ENCODE data around the gene EN2.

The EN2 gene

GRCh38 chr7:155458111-155458877 lies at the start of gene EN2:
EN2 (plus strand) TSS chr7:155458129; CDS start chr7:155458378, 249 bp downstream.
- Mint-ChIP-seq H3K27ac (no peak within 1 kb of the TSS), H3K4me3 (peak within 1 kb of the TSS; percentile 70), H3K4me1 (ENCODE audit: low read depth) (peaks cover 25% of the 10 kb centered on the region), H3K36me3 (no peaks in the 10 kb centered on the region), H3K27me3 (peaks cover 29% of the 10 kb centered on the region), H3K9me3 (ENCODE audit: low read depth) (no peaks in the 10 kb centered on the region)

- Mint-ChIP-seq H3K27me3 (peaks cover 21% of the 10 kb centered on the region), H3K36me3 (no peaks in the 10 kb centered on the region), H3K27ac (no peak overlapping the region), H3K4me1 (ENCODE audit: low read depth) (peaks cover 32% of the 10 kb centered on the region), H3K9me3 (ENCODE audit: low read depth) (no peaks in the 10 kb centered on the region), H3K4me3 (no peak overlapping the region)
Observed at GRCh38 chr7:155408651-155409586, 49.0 kb upstream of the EN2 start.

GRCh38 chr7:155409980-155410379 lies 47.9 kb upstream of the EN2 start:
- Mint-ChIP-seq H3K4me3 (no peak overlapping the region), H3K36me3 (no peaks in the 10 kb centered on the region), H3K9me3 (ENCODE audit: low read depth) (no peaks in the 10 kb centered on the region), H3K27me3 (peaks cover 21% of the 10 kb centered on the region), H3K27ac (no peak overlapping the region), H3K4me1 (ENCODE audit: low read depth) (peaks cover 30% of the 10 kb centered on the region)

GRCh38 chr7:155410431-155410830 lies 47.5 kb upstream of the EN2 start:
- no peaks in the 10 kb centered on the region for H3K9me3 Mint-ChIP-seq (ENCODE audit: low read depth)
- H3K27me3 Mint-ChIP-seq, result peaks cover 20% of the 10 kb centered on the region
- no peaks in the 10 kb centered on the region for H3K36me3 Mint-ChIP-seq
- no peak overlapping the region for H3K27ac Mint-ChIP-seq
- peaks cover 28% of the 10 kb centered on the region for H3K4me1 Mint-ChIP-seq (ENCODE audit: low read depth)
- no peak overlapping the region for H3K4me3 Mint-ChIP-seq

GRCh38 chr7:155411718-155412415 lies 46.1 kb upstream of the EN2 start:
- H3K27me3 Mint-ChIP-seq, result peaks cover 15% of the 10 kb centered on the region
- no peak overlapping the region for H3K27ac Mint-ChIP-seq
- no peaks in the 10 kb centered on the region for H3K36me3 Mint-ChIP-seq
- peaks cover 20% of the 10 kb centered on the region for H3K4me1 Mint-ChIP-seq (ENCODE audit: low read depth)
- no peaks in the 10 kb centered on the region for H3K9me3 Mint-ChIP-seq (ENCODE audit: low read depth)
- H3K4me3 Mint-ChIP-seq, result no peak overlapping the region

GRCh38 chr7:155412416-155413253 lies 45.3 kb upstream of the EN2 start:
- Mint-ChIP-seq H3K36me3 (no peaks in the 10 kb centered on the region), H3K9me3 (ENCODE audit: low read depth) (no peaks in the 10 kb centered on the region), H3K4me3 (no peak overlapping the region), H3K4me1 (ENCODE audit: low read depth) (peaks cover 20% of the 10 kb centered on the region), H3K27me3 (peaks cover 15% of the 10 kb centered on the region), H3K27ac (no peak overlapping the region)

- Mint-ChIP-seq H3K27me3 (peaks cover 9% of the 10 kb centered on the region), H3K9me3 (ENCODE audit: low read depth) (no peaks in the 10 kb centered on the region), H3K4me1 (ENCODE audit: low read depth) (peaks cover 14% of the 10 kb centered on the region), H3K4me3 (no peak overlapping the region), H3K27ac (no peak overlapping the region), H3K36me3 (no peaks in the 10 kb centered on the region)
Observed at GRCh38 chr7:155414547-155415492, 43.1 kb upstream of the EN2 start.

- Mint-ChIP-seq H3K9me3 (ENCODE audit: low read depth) (no peaks in the 10 kb centered on the region), H3K4me1 (ENCODE audit: low read depth) (no peaks in the 10 kb centered on the region), H3K27me3 (peaks cover 3% of the 10 kb centered on the region), H3K4me3 (no peak overlapping the region), H3K36me3 (no peaks in the 10 kb centered on the region), H3K27ac (no peak overlapping the region)
Observed at GRCh38 chr7:155416646-155417380, 41.1 kb upstream of the EN2 start.

GRCh38 chr7:155418304-155418703 lies 39.6 kb upstream of the EN2 start:
- Mint-ChIP-seq H3K4me3 (no peak overlapping the region), H3K27me3 (no peaks in the 10 kb centered on the region), H3K36me3 (no peaks in the 10 kb centered on the region), H3K9me3 (ENCODE audit: low read depth) (no peaks in the 10 kb centered on the region), H3K27ac (no peak overlapping the region), H3K4me1 (ENCODE audit: low read depth) (no peaks in the 10 kb centered on the region)

GRCh38 chr7:155418941-155419755 lies 38.8 kb upstream of the EN2 start:
- H3K4me3 Mint-ChIP-seq, result no peak overlapping the region
- no peak overlapping the region for H3K27ac Mint-ChIP-seq

GRCh38 chr7:155420116-155420515 lies 37.8 kb upstream of the EN2 start:
- Mint-ChIP-seq H3K4me1 (ENCODE audit: low read depth) (no peaks in the 10 kb centered on the region), H3K27me3 (peaks cover 1% of the 10 kb centered on the region), H3K36me3 (no peaks in the 10 kb centered on the region), H3K27ac (no peak overlapping the region), H3K4me3 (no peak overlapping the region), H3K9me3 (ENCODE audit: low read depth) (no peaks in the 10 kb centered on the region)

More at GRCh38 chr7:155418941-155419755, 38.8 kb upstream of the EN2 start:
- Mint-ChIP-seq H3K36me3 (no peaks in the 10 kb centered on the region), H3K9me3 (ENCODE audit: low read depth) (no peaks in the 10 kb centered on the region), H3K4me1 (ENCODE audit: low read depth) (no peaks in the 10 kb centered on the region), H3K27me3 (no peaks in the 10 kb centered on the region)

GRCh38 chr7:155422151-155422550 lies 35.8 kb upstream of the EN2 start:
- Mint-ChIP-seq H3K4me3 (no peak overlapping the region), H3K27ac (no peak overlapping the region), H3K36me3 (no peaks in the 10 kb centered on the region), H3K4me1 (ENCODE audit: low read depth) (no peaks in the 10 kb centered on the region), H3K27me3 (peaks cover 4% of the 10 kb centered on the region), H3K9me3 (ENCODE audit: low read depth) (no peaks in the 10 kb centered on the region)
